22Rv1 (cell line): ENCODE results near the gene EPAS1.

ENCODE experiments used
- ZFX ChIP-seq: fragments of 450-650 bp; IDR thresholded peaks from 2 replicates; pipeline ENCODE4 v1.6.1; 2017; ENCODE audit warnings: antibody characterized with exemption, borderline replicate concordance
- TF ChIP-seq, protein P1 (sequence below): fragments of 450-650 bp; IDR thresholded peaks from 2 replicates; pipeline ENCODE4 v1.5.1; 2017; ENCODE audit warnings: mild to moderate bottlenecking

DNA sequence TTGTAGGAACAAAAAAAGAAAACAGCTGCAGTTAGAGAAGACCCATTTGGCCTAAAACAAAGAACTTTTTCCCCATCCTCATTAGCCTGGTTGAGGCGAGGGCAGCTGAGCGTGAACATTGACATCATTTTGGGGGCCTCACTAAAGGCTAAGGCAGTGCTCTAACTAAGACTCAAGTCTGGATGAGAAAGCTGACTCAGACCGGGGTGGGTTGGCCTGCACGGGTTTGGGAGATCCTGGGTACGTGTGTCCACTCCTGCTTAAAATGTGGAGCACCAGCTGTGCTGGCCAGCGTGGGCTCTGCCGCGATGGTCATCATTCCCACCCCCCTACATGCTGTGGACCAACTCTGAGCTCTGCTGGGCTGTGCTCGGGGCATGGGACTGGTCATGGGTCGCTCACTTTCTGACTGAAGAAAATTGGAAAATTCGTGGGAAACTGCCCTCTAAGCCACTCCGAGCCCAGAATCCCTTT lies 96.2 kb downstream of the EPAS1 start:
- TF ChIP-seq, protein P1, sequence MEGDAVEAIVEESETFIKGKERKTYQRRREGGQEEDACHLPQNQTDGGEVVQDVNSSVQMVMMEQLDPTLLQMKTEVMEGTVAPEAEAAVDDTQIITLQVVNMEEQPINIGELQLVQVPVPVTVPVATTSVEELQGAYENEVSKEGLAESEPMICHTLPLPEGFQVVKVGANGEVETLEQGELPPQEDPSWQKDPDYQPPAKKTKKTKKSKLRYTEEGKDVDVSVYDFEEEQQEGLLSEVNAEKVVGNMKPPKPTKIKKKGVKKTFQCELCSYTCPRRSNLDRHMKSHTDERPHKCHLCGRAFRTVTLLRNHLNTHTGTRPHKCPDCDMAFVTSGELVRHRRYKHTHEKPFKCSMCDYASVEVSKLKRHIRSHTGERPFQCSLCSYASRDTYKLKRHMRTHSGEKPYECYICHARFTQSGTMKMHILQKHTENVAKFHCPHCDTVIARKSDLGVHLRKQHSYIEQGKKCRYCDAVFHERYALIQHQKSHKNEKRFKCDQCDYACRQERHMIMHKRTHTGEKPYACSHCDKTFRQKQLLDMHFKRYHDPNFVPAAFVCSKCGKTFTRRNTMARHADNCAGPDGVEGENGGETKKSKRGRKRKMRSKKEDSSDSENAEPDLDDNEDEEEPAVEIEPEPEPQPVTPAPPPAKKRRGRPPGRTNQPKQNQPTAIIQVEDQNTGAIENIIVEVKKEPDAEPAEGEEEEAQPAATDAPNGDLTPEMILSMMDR: no peak
- no peak for TF ChIP-seq ZFX
